A673 (cell line): ENCODE data around the gene PPM1E.

Experiments
- CTCF ChIP-seq: fragments of 300-800, 200-600 bp; sonication (generic); conservative IDR thresholded peaks from 2 replicates; pipeline ENCODE4 v1.5.1; 2017; ENCODE audit warnings: low read depth, mild to moderate bottlenecking, antibody characterized with exemption, low read length, moderate library complexity, mixed read lengths
- EZH2 ChIP-seq: fragments of 200-600 bp; sonication (generic); IDR thresholded peaks from 2 replicates; pipeline ENCODE4 v1.6.1; 2017; ENCODE audit warnings: borderline replicate concordance, low read depth, mild to moderate bottlenecking, mixed read lengths, antibody characterized with exemption, low read length; ENCODE audit not compliant: poor library complexity, severe bottlenecking

GRCh38 chr17:58968426-58969061 lies 212.9 kb downstream of the PPM1E start:
- no peak for TF ChIP-seq CTCF
- no peak for TF ChIP-seq EZH2
